ENCODE data around the gene IFIT2.

The IFIT2 gene

GRCh38 chr10:89278900-89279392, 22.9 kb upstream of the IFIT2 start:
- ChIA-PET CTCF (no interaction called here), POLR2A (no interaction called here)

DNA sequence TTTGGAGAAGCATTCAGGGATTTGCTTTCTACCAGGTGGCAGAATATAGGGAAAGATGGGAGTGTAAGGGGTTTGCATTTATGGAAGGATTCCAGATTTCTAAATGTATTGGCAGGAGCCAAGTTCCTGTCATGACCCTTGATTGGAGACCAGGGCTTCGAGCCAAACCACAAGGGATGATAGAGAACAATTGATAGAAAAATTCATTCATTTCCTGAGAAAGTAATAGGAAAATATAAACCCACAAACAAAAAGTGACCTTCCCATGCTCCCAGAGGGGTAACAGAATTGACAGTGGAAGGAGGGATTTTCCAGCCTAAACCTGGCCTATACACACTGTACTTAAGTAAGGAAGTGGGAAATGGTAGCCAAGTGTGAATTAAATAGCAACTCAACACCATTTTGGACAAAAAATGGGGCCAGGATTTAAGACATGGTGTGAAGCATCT, 22.4 kb upstream of the IFIT2 start:
- ChIA-PET POLR2A (no interaction called here), CTCF (no interaction called here)
- TF ChIP-seq, protein P1, sequence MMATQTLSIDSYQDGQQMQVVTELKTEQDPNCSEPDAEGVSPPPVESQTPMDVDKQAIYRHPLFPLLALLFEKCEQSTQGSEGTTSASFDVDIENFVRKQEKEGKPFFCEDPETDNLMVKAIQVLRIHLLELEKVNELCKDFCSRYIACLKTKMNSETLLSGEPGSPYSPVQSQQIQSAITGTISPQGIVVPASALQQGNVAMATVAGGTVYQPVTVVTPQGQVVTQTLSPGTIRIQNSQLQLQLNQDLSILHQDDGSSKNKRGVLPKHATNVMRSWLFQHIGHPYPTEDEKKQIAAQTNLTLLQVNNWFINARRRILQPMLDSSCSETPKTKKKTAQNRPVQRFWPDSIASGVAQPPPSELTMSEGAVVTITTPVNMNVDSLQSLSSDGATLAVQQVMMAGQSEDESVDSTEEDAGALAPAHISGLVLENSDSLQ (IDR thresholded peaks at IDR 0.05) = no peak
- no peak for TF ChIP-seq ZNF384 (IDR thresholded peaks at IDR 0.05)
- TF ChIP-seq L3MBTL2 (conservative IDR thresholded peaks at IDR 0.05) = no peak
- TF ChIP-seq ARNT (IDR thresholded peaks at IDR 0.05) = no peak
- TF ChIP-seq TARDBP (IDR thresholded peaks at IDR 0.05) = no peak
- no peak for TF ChIP-seq BHLHE40 (IDR thresholded peaks at IDR 0.05; ENCODE audit: borderline replicate concordance)
- TF ChIP-seq HDGF (IDR thresholded peaks at IDR 0.05; ENCODE audit: borderline replicate concordance) = no peak
- no peak for TF ChIP-seq FOXA1 (IDR thresholded peaks at IDR 0.05)
- TF ChIP-seq NFRKB (IDR thresholded peaks at IDR 0.05) = no peak
- no peak for TF ChIP-seq SUZ12 (IDR thresholded peaks at IDR 0.05)
- no peak for TF ChIP-seq CTBP1 (IDR thresholded peaks at IDR 0.05; ENCODE audit: borderline replicate concordance)
- TF ChIP-seq LEF1 (IDR thresholded peaks at IDR 0.05; ENCODE audit: borderline replicate concordance) = no peak
- no peak for TF ChIP-seq FOXM1 (IDR thresholded peaks at IDR 0.05; ENCODE audit: borderline replicate concordance)
- no peak for TF ChIP-seq FOXK2 (IDR thresholded peaks at IDR 0.05)
- TF ChIP-seq SP1 (IDR thresholded peaks at IDR 0.05) = no peak
- no peak for TF ChIP-seq ELF4 (IDR thresholded peaks at IDR 0.05)
- DNase-seq (ENCODE audit: extremely low spot score) = no peak

More at GRCh38 chr10:89278900-89279392, 22.9 kb upstream of the IFIT2 start:
- TF ChIP-seq SP1 (IDR thresholded peaks at IDR 0.05) (no peak), ZNF384 (IDR thresholded peaks at IDR 0.05) (no peak), TARDBP (IDR thresholded peaks at IDR 0.05) (no peak), L3MBTL2 (conservative IDR thresholded peaks at IDR 0.05) (no peak), BHLHE40 (IDR thresholded peaks at IDR 0.05; ENCODE audit: borderline replicate concordance) (no peak), HDGF (IDR thresholded peaks at IDR 0.05; ENCODE audit: borderline replicate concordance) (no peak), FOXA1 (IDR thresholded peaks at IDR 0.05) (no peak), FOXK2 (IDR thresholded peaks at IDR 0.05) (no peak), ELF4 (IDR thresholded peaks at IDR 0.05) (no peak), LEF1 (IDR thresholded peaks at IDR 0.05; ENCODE audit: borderline replicate concordance) (no peak), FOXM1 (IDR thresholded peaks at IDR 0.05; ENCODE audit: borderline replicate concordance) (no peak), NFRKB (IDR thresholded peaks at IDR 0.05) (no peak), SUZ12 (IDR thresholded peaks at IDR 0.05) (no peak), ARNT (IDR thresholded peaks at IDR 0.05) (no peak), CTBP1 (IDR thresholded peaks at IDR 0.05; ENCODE audit: borderline replicate concordance) (no peak)
- TF ChIP-seq, protein P1 (IDR thresholded peaks at IDR 0.05) = no peak
- no peak for DNase-seq (ENCODE audit: extremely low spot score)

DNA sequence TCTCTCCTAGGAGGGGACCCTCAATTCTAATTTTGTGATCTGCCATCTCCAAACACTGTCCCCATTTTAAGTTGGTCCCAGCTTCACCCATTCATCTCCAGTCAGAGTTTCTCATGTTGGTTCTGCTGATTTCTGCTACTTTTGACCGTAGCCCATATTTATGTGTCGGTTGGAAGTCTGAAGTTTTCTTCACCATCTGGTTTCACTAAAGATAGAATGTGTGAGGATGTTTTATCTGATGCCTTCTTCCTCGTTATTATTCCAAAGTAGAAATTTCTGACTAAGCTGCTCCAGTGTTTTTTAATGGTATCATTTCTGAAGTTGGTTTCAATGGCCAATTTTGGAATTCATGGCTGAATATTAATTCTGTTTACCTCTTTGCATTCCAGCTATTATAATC, 21.3 kb upstream of the IFIT2 start:
- TF ChIP-seq BHLHE40 (IDR thresholded peaks at IDR 0.05; ENCODE audit: borderline replicate concordance) = no peak
- no peak for TF ChIP-seq NFRKB (IDR thresholded peaks at IDR 0.05)
- TF ChIP-seq FOXM1 (IDR thresholded peaks at IDR 0.05; ENCODE audit: borderline replicate concordance) = no peak
- TF ChIP-seq ZNF384 (IDR thresholded peaks at IDR 0.05) = no peak
- no peak for TF ChIP-seq SP1 (IDR thresholded peaks at IDR 0.05)
- TF ChIP-seq HDGF (IDR thresholded peaks at IDR 0.05; ENCODE audit: borderline replicate concordance) = no peak
- no peak for TF ChIP-seq LEF1 (IDR thresholded peaks at IDR 0.05; ENCODE audit: borderline replicate concordance)
- TF ChIP-seq ARNT (IDR thresholded peaks at IDR 0.05) = no peak
- no peak for TF ChIP-seq L3MBTL2 (conservative IDR thresholded peaks at IDR 0.05)
- TF ChIP-seq TARDBP (IDR thresholded peaks at IDR 0.05) = no peak
- TF ChIP-seq ELF4 (IDR thresholded peaks at IDR 0.05) = no peak
- no peak for TF ChIP-seq FOXA1 (IDR thresholded peaks at IDR 0.05)
- no peak for TF ChIP-seq FOXK2 (IDR thresholded peaks at IDR 0.05)
- TF ChIP-seq, protein P1 (IDR thresholded peaks at IDR 0.05) = no peak
- TF ChIP-seq SUZ12 (IDR thresholded peaks at IDR 0.05) = no peak
- TF ChIP-seq CTBP1 (IDR thresholded peaks at IDR 0.05; ENCODE audit: borderline replicate concordance) = no peak
- ChIA-PET POLR2A (no interaction called here), CTCF (no interaction called here)
- no peak for DNase-seq (ENCODE audit: extremely low spot score)

- ChIA-PET CTCF (no interaction called here), POLR2A (no interaction called here)
- TF ChIP-seq ZNF384 (IDR thresholded peaks at IDR 0.05) = no peak
- no peak for TF ChIP-seq ELF4 (IDR thresholded peaks at IDR 0.05)
- no peak for TF ChIP-seq ARNT (IDR thresholded peaks at IDR 0.05)
- TF ChIP-seq FOXA1 (IDR thresholded peaks at IDR 0.05) = no peak
- TF ChIP-seq, protein P1 (IDR thresholded peaks at IDR 0.05) = no peak
- no peak for TF ChIP-seq NFRKB (IDR thresholded peaks at IDR 0.05)
- no peak for TF ChIP-seq SUZ12 (IDR thresholded peaks at IDR 0.05)
- no peak for TF ChIP-seq HDGF (IDR thresholded peaks at IDR 0.05; ENCODE audit: borderline replicate concordance)
- no peak for TF ChIP-seq LEF1 (IDR thresholded peaks at IDR 0.05; ENCODE audit: borderline replicate concordance)
- TF ChIP-seq CTBP1 (IDR thresholded peaks at IDR 0.05; ENCODE audit: borderline replicate concordance) = no peak
- no peak for TF ChIP-seq FOXM1 (IDR thresholded peaks at IDR 0.05; ENCODE audit: borderline replicate concordance)
- TF ChIP-seq L3MBTL2 (conservative IDR thresholded peaks at IDR 0.05) = no peak
- no peak for TF ChIP-seq BHLHE40 (IDR thresholded peaks at IDR 0.05; ENCODE audit: borderline replicate concordance)
- no peak for TF ChIP-seq FOXK2 (IDR thresholded peaks at IDR 0.05)
- TF ChIP-seq SP1 (IDR thresholded peaks at IDR 0.05) = no peak
- no peak for TF ChIP-seq TARDBP (IDR thresholded peaks at IDR 0.05)
- no peak for DNase-seq (ENCODE audit: extremely low spot score)
Observed at GRCh38 chr10:89281606-89282395, 20.0 kb upstream of the IFIT2 start.
